Liver (tissue), 9 donors: Measurements from ENCODE around the gene NECAB2. TPM values are rescaled to one million over a fixed set of nuclear protein-coding genes. Genes with fewer than 3 reads are reported as not detected.

Experiments
- DNase-seq: peaks from one replicate; pipeline ENCODE4 v3.0.0-alpha.2; 2017; ENCODE audit warnings: low spot score
- H3K27ac ChIP-seq, 2 donors: one replicate each; pipeline ENCODE4 v1.7.0; 2013; ENCODE audit warnings: inconsistent platforms in 2 of 2, low read length in 2 of 2, control low read depth in 1 of 2, low read depth in 1 of 2, mild to moderate bottlenecking in 1 of 2
- H3K27me3 ChIP-seq, 4 donors: one replicate each; pipeline versions ENCODE4 v1.6.1 to v1.7.0; 2013; ENCODE audit warnings: low read length in 3 of 4, inconsistent platforms in 1 of 4, mild to moderate bottlenecking in 1 of 4, moderate library complexity in 1 of 4; ENCODE audit not compliant: control insufficient read depth in 4 of 4, insufficient read depth in 4 of 4
- H3K36me3 ChIP-seq, 4 donors: one replicate each; pipeline versions ENCODE4 v1.6.1 to v1.7.0; 2013; ENCODE audit warnings: low read length in 3 of 4, mild to moderate bottlenecking in 3 of 4, low read depth in 1 of 4, moderate library complexity in 1 of 4; ENCODE audit not compliant: control insufficient read depth in 4 of 4, insufficient read depth in 3 of 4
- H3K4me1 ChIP-seq, 4 donors: one replicate each; pipeline versions ENCODE4 v1.6.1 to v1.7.0; 2013; ENCODE audit warnings: low read length in 3 of 4, mild to moderate bottlenecking in 3 of 4, moderate library complexity in 1 of 4; ENCODE audit not compliant: control insufficient read depth in 4 of 4, insufficient read depth in 4 of 4
- H3K4me3 ChIP-seq, 3 donors: one replicate each; pipeline versions ENCODE4 v1.6.1 to v1.7.0; 2013; ENCODE audit warnings: low read length in 3 of 3, control low read depth in 1 of 3, low read depth in 1 of 3, mild to moderate bottlenecking in 1 of 3
- H3K9ac ChIP-seq, 2 donors: one replicate each; pipeline ENCODE4 v1.7.0; 2013; ENCODE audit warnings: low read length in 2 of 2, mild to moderate bottlenecking in 2 of 2, moderate library complexity in 2 of 2, control low read depth in 1 of 2, low read depth in 1 of 2
- H3K9me3 ChIP-seq, 4 donors: one replicate each; pipeline versions ENCODE4 v1.6.1 to v1.7.0; 2013; ENCODE audit warnings: low read length in 3 of 4; ENCODE audit not compliant: control insufficient read depth in 4 of 4
- CTCF ChIP-seq: fragments of 150-350 bp; IDR thresholded peaks from 2 replicates; pipeline ENCODE4 v1.5.1; 2017; ENCODE audit warnings: improper control_type of control experiment, low read depth, low read length; ENCODE audit not compliant: missing input control
- EGR1 ChIP-seq, 2 donors: IDR thresholded peaks; 2 replicates each; pipeline ENCODE4 v1.6.1; 2016 to 2018; ENCODE audit warnings: antibody characterized with exemption in 2 of 2, low read depth in 2 of 2
- FOXA2 ChIP-seq: IDR thresholded peaks from 2 replicates; pipeline ENCODE4 v1.6.1; 2016; ENCODE audit warnings: antibody characterized with exemption
- HNF4A ChIP-seq, 2 donors: conservative IDR thresholded peaks; 2 replicates each; pipeline ENCODE4 v1.6.1; 2016; ENCODE audit warnings: antibody characterized with exemption in 2 of 2, mild to moderate bottlenecking in 2 of 2
- HNF4G ChIP-seq: IDR thresholded peaks from 2 replicates; pipeline ENCODE4 v1.6.1; 2016; ENCODE audit warnings: antibody characterized with exemption
- JUND ChIP-seq, 2 donors: IDR thresholded peaks; 2 replicates each; pipeline ENCODE4 v1.6.1; 2016; ENCODE audit warnings: antibody characterized with exemption in 2 of 2
- MAX ChIP-seq: IDR thresholded peaks from 2 replicates; pipeline ENCODE4 v1.6.1; 2016; ENCODE audit warnings: antibody characterized with exemption
- NR2F2 ChIP-seq: IDR thresholded peaks from 2 replicates; pipeline ENCODE4 v1.6.1; 2016; ENCODE audit warnings: antibody characterized with exemption
- RAD21 ChIP-seq, 2 donors: IDR thresholded peaks; 2 replicates each; pipeline ENCODE4 v1.6.1; 2016; ENCODE audit warnings: antibody characterized with exemption in 2 of 2, mild to moderate bottlenecking in 2 of 2
- RXRA ChIP-seq, 2 donors: IDR thresholded peaks; 2 replicates each; pipeline ENCODE4 v1.6.1; 2017 to 2018; ENCODE audit warnings: antibody characterized with exemption in 2 of 2, mild to moderate bottlenecking in 1 of 2
- TAF1 ChIP-seq: conservative IDR thresholded peaks from 2 replicates; pipeline ENCODE4 v1.6.1; 2016; ENCODE audit warnings: antibody characterized with exemption, mild to moderate bottlenecking
- YY1 ChIP-seq: IDR thresholded peaks from 2 replicates; pipeline ENCODE4 v1.6.1; 2016; ENCODE audit warnings: antibody characterized with exemption, mild to moderate bottlenecking
- ZBTB33 ChIP-seq: IDR thresholded peaks from 2 replicates; pipeline ENCODE4 v1.6.1; 2016; ENCODE audit warnings: antibody characterized with exemption
- WGBS: extraction: QIAGEN DNeasy Blood & Tissue Kit; methylation state at CpG from one replicate; pipeline ENCODE4 v1.1.7; 2013; 5-methylcytosine and 5-hydroxymethylcytosine counted together
- polyA plus RNA-seq, 2 donors: library from polyadenylated mRNA; stranded (reverse) in 1 of 2; unstranded in 1 of 2; fragments of 200-250 nt in 1 of 2; fragments of >200 nt in 1 of 2; fragmentation: Nextera tagmentation in 1 of 2; extraction: Ambion mirVana in 1 of 2; gene quantifications; one replicate each; pipeline versions ENCODE4 v1.2.1 to v1.2.3, GENCODE V29; 2013 to 2015
- total RNA-seq, 2 donors: library from RNA; depleted of rRNA; stranded (reverse); fragments of >200 nt; gene quantifications; one replicate each; pipeline ENCODE4 v1.2.3, GENCODE V29; 2014
- donor health status: healthy.
- donor health status: healthy.
- donor health status: healthy.
- donor health status: healthy.
- donor health status: healthy.

NECAB2 gene
- total and polyA plus RNA-seq, 4 donors, result 2.7 to 3.8 (median 2.9) TPM; not detected in 1

GRCh38 chr16:83943516-83944050 lies 24.5 kb upstream of the NECAB2 start:
- peak overlapping the region in 1 of 3 donors; percentile 4 for H3K4me3 ChIP-seq
- no peaks in the 10 kb centered on the region for H3K36me3 ChIP-seq
- DNase-seq, result no peak
- H3K4me1 ChIP-seq, result peaks cover 19 to 70% (median 65%) of the 10 kb centered on the region in 4 donors
- H3K27me3 ChIP-seq, result no peaks in the 10 kb centered on the region
- WGBS, result 63% methylated on average over 10 of the region's 10 CpGs
- peak overlapping the region in 1 of 2 donors; percentile 37 for H3K9ac ChIP-seq
- TF ChIP-seq FOXA2 (no peak), NR2F2 (no peak), RXRA (IDR thresholded peaks at IDR 0.05) (peak in 1 of 2 donors; percentile 19), RAD21 (IDR thresholded peaks at IDR 0.05) (no peak), YY1 (no peak), MAX (no peak), EGR1 (IDR thresholded peaks at IDR 0.05; ENCODE audit: low read depth in 2 of 2) (no peak), HNF4A (conservative IDR thresholded peaks at IDR 0.05) (peak in 1 of 2 donors; percentile 49), JUND (IDR thresholded peaks at IDR 0.05) (no peak), ZBTB33 (no peak), TAF1 (no peak), HNF4G (no peak), CTCF (no peak)
- H3K27ac ChIP-seq, result peak overlapping the region; percentile 75 to 82
- H3K9me3 ChIP-seq, result no peaks in the 10 kb centered on the region

- 36% methylated on average over 10 of the region's 10 CpGs for WGBS
- H3K4me3 ChIP-seq, result peak overlapping the region; percentile 6 to 57 (median 41)
Observed at GRCh38 chr16:83945587-83945986, 22.5 kb upstream of the NECAB2 start.

More at GRCh38 chr16:83945587-83945986, 22.5 kb upstream of the NECAB2 start:
- H3K9me3 ChIP-seq, result no peaks in the 10 kb centered on the region
- H3K27me3 ChIP-seq, result no peaks in the 10 kb centered on the region
- H3K9ac ChIP-seq, result peak overlapping the region; percentile 21 to 28
- H3K4me1 ChIP-seq, result peaks cover 24 to 72% (median 65%) of the 10 kb centered on the region in 4 donors
- DNase-seq, result no peak
- H3K36me3 ChIP-seq, result no peaks in the 10 kb centered on the region
- TF ChIP-seq RXRA (IDR thresholded peaks at IDR 0.05), result peak; percentile 47 to 65
- peak; percentile 66 to 72 for TF ChIP-seq HNF4A (conservative IDR thresholded peaks at IDR 0.05)
- no peak for TF ChIP-seq YY1
- no peak for TF ChIP-seq CTCF
- peak overlapping the region; percentile 90 to 93 for H3K27ac ChIP-seq
